ENCODE results near the gene FKBP9.
A peak's percentile ranks its signal among the peaks of the same experiment; 100 is the strongest.
"Not testable (repeated sequence)": the region's sequence is repeated elsewhere in the genome, so short reads cannot be mapped to it uniquely, and the experiment has no call there.

DNA sequence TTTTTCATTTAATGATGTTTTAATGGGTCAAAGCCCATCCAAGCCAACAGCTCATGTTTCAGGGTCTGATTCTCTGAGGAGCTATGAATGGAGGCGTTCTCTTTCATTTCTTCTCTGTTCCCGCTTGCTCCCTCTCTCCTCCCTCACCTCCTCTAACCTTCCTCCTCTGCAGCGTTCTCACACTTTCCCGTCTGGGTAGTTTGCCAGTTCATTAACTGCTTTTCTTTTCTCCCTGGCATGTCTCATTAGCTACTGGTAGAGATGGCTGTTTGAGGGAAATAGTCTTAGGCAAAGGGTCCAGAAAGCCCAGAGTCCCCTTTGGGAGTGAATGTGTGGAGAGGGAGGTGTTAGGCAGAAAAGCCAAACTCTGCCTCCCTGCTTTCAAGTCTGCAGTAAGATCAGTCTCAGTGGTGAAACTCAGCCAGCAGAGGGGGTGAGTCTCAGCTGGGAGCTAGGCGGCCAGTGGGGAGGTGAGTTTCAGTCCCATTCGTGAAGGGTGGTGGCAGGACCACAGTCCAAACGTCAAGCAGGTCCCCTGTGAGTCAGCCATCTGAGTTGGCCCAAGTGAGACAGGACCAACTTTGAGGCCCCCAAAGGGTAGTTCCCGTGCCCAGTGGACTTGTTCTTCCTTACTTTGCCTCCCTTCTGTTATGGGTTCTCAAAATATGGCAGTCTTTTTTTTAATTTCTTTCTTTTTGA is 7.4 kb downstream of the FKBP9 start:
- TF ChIP-seq, protein P1, sequence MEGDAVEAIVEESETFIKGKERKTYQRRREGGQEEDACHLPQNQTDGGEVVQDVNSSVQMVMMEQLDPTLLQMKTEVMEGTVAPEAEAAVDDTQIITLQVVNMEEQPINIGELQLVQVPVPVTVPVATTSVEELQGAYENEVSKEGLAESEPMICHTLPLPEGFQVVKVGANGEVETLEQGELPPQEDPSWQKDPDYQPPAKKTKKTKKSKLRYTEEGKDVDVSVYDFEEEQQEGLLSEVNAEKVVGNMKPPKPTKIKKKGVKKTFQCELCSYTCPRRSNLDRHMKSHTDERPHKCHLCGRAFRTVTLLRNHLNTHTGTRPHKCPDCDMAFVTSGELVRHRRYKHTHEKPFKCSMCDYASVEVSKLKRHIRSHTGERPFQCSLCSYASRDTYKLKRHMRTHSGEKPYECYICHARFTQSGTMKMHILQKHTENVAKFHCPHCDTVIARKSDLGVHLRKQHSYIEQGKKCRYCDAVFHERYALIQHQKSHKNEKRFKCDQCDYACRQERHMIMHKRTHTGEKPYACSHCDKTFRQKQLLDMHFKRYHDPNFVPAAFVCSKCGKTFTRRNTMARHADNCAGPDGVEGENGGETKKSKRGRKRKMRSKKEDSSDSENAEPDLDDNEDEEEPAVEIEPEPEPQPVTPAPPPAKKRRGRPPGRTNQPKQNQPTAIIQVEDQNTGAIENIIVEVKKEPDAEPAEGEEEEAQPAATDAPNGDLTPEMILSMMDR (conservative IDR thresholded peaks at IDR 0.05) = peak; percentile 54; the same call in 1 of the 2 replicates
- TF ChIP-seq EZH2 (IDR thresholded peaks at IDR 0.05; ENCODE audit: low read depth) = not testable (repeated sequence)

Measured in PC-9 (cell line).